ENCODE results near the gene CNOT10. TPM values are rescaled to one million over a fixed set of nuclear protein-coding genes. Genes with fewer than 3 reads are reported as not detected.

The CNOT10 gene
- total RNA-seq, 1 experiment from 2014 or later: 46.2 TPM

DNA sequence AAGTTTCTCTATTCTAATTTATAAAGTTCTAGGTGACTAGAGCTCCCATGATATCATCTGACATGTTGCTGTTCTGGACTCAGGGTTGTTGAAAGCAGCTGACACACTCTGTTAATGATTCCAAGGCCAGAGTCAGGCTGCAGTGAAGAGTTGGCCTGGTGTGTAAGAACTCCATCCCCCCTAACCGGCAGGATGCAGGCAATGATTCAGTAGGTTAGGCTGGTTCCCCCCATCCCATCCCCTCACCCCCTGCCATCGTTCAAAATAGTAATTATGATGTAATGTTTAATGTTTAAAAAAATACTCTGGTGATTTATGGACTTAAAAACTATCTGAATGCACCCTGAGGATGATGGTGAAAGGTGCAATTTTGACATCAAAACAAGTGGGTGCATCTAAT, 128.2 kb downstream of the CNOT10 start:
- H3K4me1 ChIP-seq (ENCODE audit: insufficient read depth, low read length): no peaks in the 10 kb centered on the region
- POLR2A ChIA-PET (ENCODE audit: unreplicated experiment): interaction anchor here (0.5 kb wide), 1 partner anchor 21 kb away, joined by 3 read pairs; no protein-coding TSS in a partner anchor
- no peaks in the 10 kb centered on the region for H3F3A ChIP-seq (ENCODE audit: low read length, unreplicated experiment)
- no peaks in the 10 kb centered on the region for H3K36me3 ChIP-seq (ENCODE audit: low read depth, low read length)
- CTCF ChIA-PET: no interaction called here
- H4K20me1 ChIP-seq (ENCODE audit: low read length): no peaks in the 10 kb centered on the region
- TF ChIP-seq CTCF (conservative IDR thresholded peaks at IDR 0.05; ENCODE audit: low read depth, low read length) (no peak), EZH2 (IDR thresholded peaks at IDR 0.05; ENCODE audit: low read length, unreplicated experiment) (no peak), EZH2phosphoT487 (IDR thresholded peaks at IDR 0.05; ENCODE audit: borderline replicate concordance, low read length) (no peak)
- no TSS peak for BruUV-seq (replicated peaks)
- H3K27ac ChIP-seq (ENCODE audit: low read length): no peak overlapping the region
- no peaks in the 10 kb centered on the region for H3K79me2 ChIP-seq (ENCODE audit: low read length)
- H3K9ac ChIP-seq (ENCODE audit: low read length): no peak overlapping the region
- ATAC-seq (peak; percentile 38; the same call in 1 of the 2 replicates), DNase-seq (no peak)
- H3K4me2 ChIP-seq (ENCODE audit: low read length): no peak overlapping the region
- H3K9me2 ChIP-seq (replicated peaks; ENCODE audit: low read length): no peaks in the 10 kb centered on the region
- H2AFZ ChIP-seq (ENCODE audit: low read length): no peak overlapping the region
- no peaks in the 10 kb centered on the region for H3K9me3 ChIP-seq (ENCODE audit: low read length)
- intact Hi-C loops (cut with micrococcal nuclease): no loop called here
- H3K27me3 ChIP-seq (ENCODE audit: low read length): no peaks in the 10 kb centered on the region
- no peak overlapping the region for H3K4me3 ChIP-seq (ENCODE audit: low read length)

DNA sequence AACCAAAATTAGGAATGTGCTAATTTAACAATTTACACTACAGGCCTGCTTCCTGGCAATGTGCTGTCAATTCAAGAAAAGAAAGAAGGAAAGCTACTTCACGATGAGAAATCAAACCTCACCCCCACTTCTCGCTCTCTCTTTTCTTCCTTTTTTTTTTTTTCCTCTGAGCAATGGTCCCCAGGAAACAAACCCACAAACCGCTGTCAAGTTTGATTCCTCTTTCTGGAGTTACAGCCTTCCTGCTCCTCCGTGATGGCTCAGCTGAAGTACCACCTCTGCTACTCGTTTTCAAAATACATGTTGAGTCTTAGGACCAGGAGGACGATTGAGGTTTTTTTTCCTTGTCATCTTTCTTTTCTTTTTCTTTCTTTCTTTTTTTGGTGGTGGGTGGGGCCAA, 129.4 kb downstream of the CNOT10 start:
- ATAC-seq (no peak), DNase-seq (no peak)
- H3K27ac ChIP-seq (ENCODE audit: low read length): no peak overlapping the region
- CTCF ChIA-PET: interaction anchor here (0.7 kb wide), 1 partner anchor 33 kb away, joined by 3 read pairs; no protein-coding TSS in a partner anchor
- H3K4me3 ChIP-seq (ENCODE audit: low read length): no peak overlapping the region
- intact Hi-C loops (cut with micrococcal nuclease): no loop called here
- H3K4me1 ChIP-seq (ENCODE audit: insufficient read depth, low read length): no peaks in the 10 kb centered on the region
- H3K9me3 ChIP-seq (ENCODE audit: low read length): no peaks in the 10 kb centered on the region
- no peaks in the 10 kb centered on the region for H3F3A ChIP-seq (ENCODE audit: low read length, unreplicated experiment)
- H3K9me2 ChIP-seq (replicated peaks; ENCODE audit: low read length): no peaks in the 10 kb centered on the region
- BruUV-seq (replicated peaks): no TSS peak
- no peak for TF ChIP-seq CTCF (conservative IDR thresholded peaks at IDR 0.05; ENCODE audit: low read depth, low read length)
- TF ChIP-seq EZH2phosphoT487 (IDR thresholded peaks at IDR 0.05; ENCODE audit: borderline replicate concordance, low read length): no peak
- no peak for TF ChIP-seq EZH2 (IDR thresholded peaks at IDR 0.05; ENCODE audit: low read length, unreplicated experiment)
- H4K20me1 ChIP-seq (ENCODE audit: low read length): no peaks in the 10 kb centered on the region
- no peaks in the 10 kb centered on the region for H3K27me3 ChIP-seq (ENCODE audit: low read length)
- H3K4me2 ChIP-seq (ENCODE audit: low read length): no peak overlapping the region
- POLR2A ChIA-PET (ENCODE audit: unreplicated experiment): interaction anchor here (0.6 kb wide), 1 partner anchor 28 kb away, joined by 4 read pairs; no protein-coding TSS in a partner anchor
- no peaks in the 10 kb centered on the region for H3K79me2 ChIP-seq (ENCODE audit: low read length)
- no peak overlapping the region for H3K9ac ChIP-seq (ENCODE audit: low read length)
- H3K36me3 ChIP-seq (ENCODE audit: low read depth, low read length): no peaks in the 10 kb centered on the region
- no peak overlapping the region for H2AFZ ChIP-seq (ENCODE audit: low read length)

DNA sequence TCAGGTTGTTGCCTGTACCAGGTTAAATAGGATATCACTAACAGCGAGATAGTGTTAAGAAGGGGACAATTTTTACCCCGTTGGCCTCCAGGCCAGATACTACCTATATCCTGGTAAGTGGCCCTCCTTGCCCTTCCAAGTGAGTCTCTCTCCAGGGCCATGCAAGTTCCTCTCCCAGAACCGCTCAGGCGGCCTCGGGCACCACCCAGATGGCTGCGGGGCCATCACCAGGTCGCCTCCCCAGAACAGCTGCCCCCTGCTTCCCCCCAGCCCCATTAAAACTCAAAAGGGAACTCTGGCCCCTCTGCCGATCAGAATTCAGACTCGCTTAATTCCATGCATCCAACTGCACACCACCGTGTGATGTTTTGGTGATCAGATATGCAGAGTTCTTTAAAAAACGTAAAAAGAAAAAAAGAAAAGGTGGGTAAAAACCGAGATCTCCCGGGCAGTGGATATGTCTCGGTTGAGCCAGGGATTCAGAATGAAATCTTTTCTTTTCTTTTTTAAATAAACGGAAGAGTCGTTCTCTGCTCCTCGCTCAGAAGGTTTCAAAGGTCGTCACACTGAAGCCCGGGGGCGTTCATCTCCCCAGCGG, 131.0 kb downstream of the CNOT10 start:
- no peak overlapping the region for H3K4me2 ChIP-seq (ENCODE audit: low read length)
- no peaks in the 10 kb centered on the region for H3K79me2 ChIP-seq (ENCODE audit: low read length)
- H3K9me2 ChIP-seq (replicated peaks; ENCODE audit: low read length): no peaks in the 10 kb centered on the region
- H3K9me3 ChIP-seq (ENCODE audit: low read length): no peaks in the 10 kb centered on the region
- no peak overlapping the region for H3K4me3 ChIP-seq (ENCODE audit: low read length)
- H3K4me1 ChIP-seq (ENCODE audit: insufficient read depth, low read length): no peaks in the 10 kb centered on the region
- H4K20me1 ChIP-seq (ENCODE audit: low read length): no peaks in the 10 kb centered on the region
- no peak for TF ChIP-seq EZH2 (IDR thresholded peaks at IDR 0.05; ENCODE audit: low read length, unreplicated experiment)
- TF ChIP-seq CTCF (conservative IDR thresholded peaks at IDR 0.05; ENCODE audit: low read depth, low read length): no peak
- TF ChIP-seq EZH2phosphoT487 (IDR thresholded peaks at IDR 0.05; ENCODE audit: borderline replicate concordance, low read length): no peak
- no peak overlapping the region for H3K9ac ChIP-seq (ENCODE audit: low read length)
- ChIA-PET CTCF (no interaction called here), POLR2A (ENCODE audit: unreplicated experiment) (no interaction called here)
- DNase-seq: no peak
- no peak overlapping the region for H2AFZ ChIP-seq (ENCODE audit: low read length)
- no TSS peak for BruUV-seq (replicated peaks)
- intact Hi-C loops (cut with micrococcal nuclease): no loop called here
- ATAC-seq: no peak
- H3F3A ChIP-seq (ENCODE audit: low read length, unreplicated experiment): no peaks in the 10 kb centered on the region
- H3K27me3 ChIP-seq (ENCODE audit: low read length): no peaks in the 10 kb centered on the region
- H3K36me3 ChIP-seq (ENCODE audit: low read depth, low read length): no peaks in the 10 kb centered on the region
- H3K27ac ChIP-seq (ENCODE audit: low read length): no peak overlapping the region
